ENCODE data around the gene PREX1.
"Not testable (repeated sequence)": the region's sequence is repeated elsewhere in the genome, so short reads cannot be mapped to it uniquely, and the experiment has no call there.

Gene PREX1

DNA sequence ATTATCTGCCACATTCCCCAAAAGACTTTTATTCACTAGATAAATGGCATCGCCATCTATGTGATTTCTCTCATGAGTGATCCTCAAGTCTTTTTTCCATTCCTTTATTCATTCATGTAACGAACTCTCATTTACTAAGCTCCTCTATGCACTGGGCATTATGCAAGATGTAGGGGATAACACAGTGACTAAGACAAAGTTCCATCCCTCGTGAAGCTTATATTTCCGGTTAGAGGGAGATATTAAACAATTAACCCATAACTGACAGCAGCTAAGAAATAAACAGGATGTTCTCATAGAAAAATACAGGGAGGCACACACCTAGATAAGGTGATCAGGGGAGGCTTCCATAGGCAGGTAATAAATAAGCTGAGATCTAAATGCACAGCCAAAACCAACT lies 17.2 kb upstream of the PREX1 start:
- TF ChIP-seq, protein P1, sequence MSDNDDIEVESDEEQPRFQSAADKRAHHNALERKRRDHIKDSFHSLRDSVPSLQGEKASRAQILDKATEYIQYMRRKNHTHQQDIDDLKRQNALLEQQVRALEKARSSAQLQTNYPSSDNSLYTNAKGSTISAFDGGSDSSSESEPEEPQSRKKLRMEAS (IDR thresholded peaks at IDR 0.05; ENCODE audit: low read depth, low read length), result no peak
- no peak for TF ChIP-seq MYC (IDR thresholded peaks at IDR 0.05; ENCODE audit: low read depth, low read length)
- no peak for TF ChIP-seq POLR2A (IDR thresholded peaks at IDR 0.05; ENCODE audit: extremely low read depth, insufficient read length)
- TF ChIP-seq, protein P2, sequence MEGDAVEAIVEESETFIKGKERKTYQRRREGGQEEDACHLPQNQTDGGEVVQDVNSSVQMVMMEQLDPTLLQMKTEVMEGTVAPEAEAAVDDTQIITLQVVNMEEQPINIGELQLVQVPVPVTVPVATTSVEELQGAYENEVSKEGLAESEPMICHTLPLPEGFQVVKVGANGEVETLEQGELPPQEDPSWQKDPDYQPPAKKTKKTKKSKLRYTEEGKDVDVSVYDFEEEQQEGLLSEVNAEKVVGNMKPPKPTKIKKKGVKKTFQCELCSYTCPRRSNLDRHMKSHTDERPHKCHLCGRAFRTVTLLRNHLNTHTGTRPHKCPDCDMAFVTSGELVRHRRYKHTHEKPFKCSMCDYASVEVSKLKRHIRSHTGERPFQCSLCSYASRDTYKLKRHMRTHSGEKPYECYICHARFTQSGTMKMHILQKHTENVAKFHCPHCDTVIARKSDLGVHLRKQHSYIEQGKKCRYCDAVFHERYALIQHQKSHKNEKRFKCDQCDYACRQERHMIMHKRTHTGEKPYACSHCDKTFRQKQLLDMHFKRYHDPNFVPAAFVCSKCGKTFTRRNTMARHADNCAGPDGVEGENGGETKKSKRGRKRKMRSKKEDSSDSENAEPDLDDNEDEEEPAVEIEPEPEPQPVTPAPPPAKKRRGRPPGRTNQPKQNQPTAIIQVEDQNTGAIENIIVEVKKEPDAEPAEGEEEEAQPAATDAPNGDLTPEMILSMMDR (IDR thresholded peaks at IDR 0.05; ENCODE audit: low read depth, low read length), result no peak

DNA sequence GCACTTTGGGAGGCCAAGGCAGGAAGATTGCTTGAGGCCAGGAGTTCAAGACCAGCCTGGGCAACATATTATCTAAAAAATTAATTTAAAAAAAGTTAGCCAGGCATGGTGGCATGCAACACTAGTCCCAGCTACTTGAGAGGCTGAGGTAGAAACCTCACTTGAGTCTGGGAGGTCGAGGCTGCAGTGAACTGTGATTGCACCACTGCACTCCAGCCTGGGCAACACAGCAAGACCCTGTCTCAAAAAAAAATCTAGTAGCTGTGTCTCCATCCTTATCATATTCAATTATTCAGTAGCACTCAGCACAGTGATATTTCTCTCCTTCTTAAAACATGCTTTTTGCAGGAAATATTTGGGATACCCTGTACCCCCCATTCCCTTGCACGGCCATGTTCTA lies 16.1 kb upstream of the PREX1 start:
- DNase-seq (ENCODE audit: low read depth); H3K4me3 ChIP-seq (ENCODE audit: low read depth, low read length): not testable (repeated sequence)

More for the DNA sequence above, 17.2 kb upstream of the PREX1 start:
- no peak overlapping the region for H3K4me3 ChIP-seq (ENCODE audit: low read depth, low read length)
- peak; percentile 60 for DNase-seq (ENCODE audit: low read depth)

DNA sequence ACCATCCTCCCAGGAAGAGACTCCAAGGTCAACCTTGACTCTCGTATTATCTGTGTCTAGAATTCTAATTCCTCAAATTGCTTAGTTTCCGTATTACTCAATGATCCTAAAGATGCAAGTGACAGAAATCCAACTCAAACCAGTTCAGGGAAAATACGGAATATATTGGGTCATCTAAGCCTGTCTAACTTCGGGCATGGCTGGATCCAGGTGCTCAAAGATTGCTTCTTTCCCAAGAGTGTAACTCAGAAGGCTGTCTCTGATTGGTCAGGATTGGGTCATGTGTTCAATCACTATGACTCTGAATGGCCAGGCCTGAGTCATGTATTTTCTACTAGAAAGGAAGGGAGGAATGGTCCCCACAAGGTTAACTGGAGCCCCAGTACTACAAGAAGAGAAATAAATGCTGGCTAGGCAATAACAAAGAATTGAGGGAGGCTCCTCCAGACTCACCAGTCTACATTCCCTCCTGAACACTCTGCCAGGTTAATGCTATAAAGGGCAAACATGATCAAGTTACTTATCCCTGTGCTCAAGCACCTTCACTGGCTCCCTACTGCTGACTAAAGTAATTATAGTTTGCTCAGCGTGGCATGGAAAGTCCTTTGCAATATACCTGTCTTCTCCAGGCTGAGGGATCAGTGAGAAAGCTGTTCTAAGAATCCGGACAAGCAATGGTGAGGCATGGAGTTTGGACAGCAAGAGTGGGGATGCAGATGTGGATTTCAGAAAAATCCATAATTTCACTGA lies 15.4 kb upstream of the PREX1 start:
- DNase-seq (ENCODE audit: low read depth), result no peak
- no peak overlapping the region for H3K4me3 ChIP-seq (ENCODE audit: low read depth, low read length)
- TF ChIP-seq MYC (IDR thresholded peaks at IDR 0.05; ENCODE audit: low read depth, low read length) (no peak), POLR2A (IDR thresholded peaks at IDR 0.05; ENCODE audit: extremely low read depth, insufficient read length) (no peak)
- TF ChIP-seq, protein P2 (IDR thresholded peaks at IDR 0.05; ENCODE audit: low read depth, low read length), result no peak
- TF ChIP-seq, protein P1 (IDR thresholded peaks at IDR 0.05; ENCODE audit: low read depth, low read length), result no peak

DNA sequence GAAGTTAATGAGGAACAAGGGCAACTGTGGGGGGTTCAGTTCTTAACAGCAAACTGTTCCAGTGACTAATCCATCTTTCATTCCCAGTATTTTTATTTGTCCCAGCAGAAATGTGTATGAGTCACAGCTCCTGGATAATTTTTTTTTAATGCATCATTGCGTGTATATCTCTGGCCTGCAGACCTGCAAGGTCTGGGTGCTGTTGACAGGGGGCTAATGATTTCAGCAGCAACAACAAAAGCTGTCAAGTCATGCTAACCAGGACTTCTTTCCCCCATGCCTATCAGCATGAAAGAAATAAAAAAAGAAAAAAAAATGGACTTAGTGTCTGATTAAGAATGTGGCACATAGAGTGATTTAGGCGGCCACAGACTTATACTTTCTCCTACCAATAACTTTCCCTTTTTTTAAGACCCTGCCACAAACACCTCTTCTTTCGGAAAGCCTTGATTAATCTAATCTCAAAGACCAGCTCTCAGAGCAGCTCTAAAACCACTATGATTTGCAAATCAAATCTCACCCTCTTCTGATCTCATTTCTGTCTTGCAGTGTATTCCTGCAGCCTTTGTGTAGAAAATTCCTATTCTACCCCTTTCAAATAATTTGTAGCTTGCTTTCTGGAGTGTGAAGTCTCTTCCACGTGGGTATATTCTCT lies 14.2 kb upstream of the PREX1 start:
- no peak overlapping the region for H3K4me3 ChIP-seq (ENCODE audit: low read depth, low read length)
- TF ChIP-seq, protein P1 (IDR thresholded peaks at IDR 0.05; ENCODE audit: low read depth, low read length), result no peak
- TF ChIP-seq POLR2A (IDR thresholded peaks at IDR 0.05; ENCODE audit: extremely low read depth, insufficient read length) (no peak), MYC (IDR thresholded peaks at IDR 0.05; ENCODE audit: low read depth, low read length) (no peak)
- TF ChIP-seq, protein P2 (IDR thresholded peaks at IDR 0.05; ENCODE audit: low read depth, low read length), result no peak
- no peak for DNase-seq (ENCODE audit: low read depth)

DNA sequence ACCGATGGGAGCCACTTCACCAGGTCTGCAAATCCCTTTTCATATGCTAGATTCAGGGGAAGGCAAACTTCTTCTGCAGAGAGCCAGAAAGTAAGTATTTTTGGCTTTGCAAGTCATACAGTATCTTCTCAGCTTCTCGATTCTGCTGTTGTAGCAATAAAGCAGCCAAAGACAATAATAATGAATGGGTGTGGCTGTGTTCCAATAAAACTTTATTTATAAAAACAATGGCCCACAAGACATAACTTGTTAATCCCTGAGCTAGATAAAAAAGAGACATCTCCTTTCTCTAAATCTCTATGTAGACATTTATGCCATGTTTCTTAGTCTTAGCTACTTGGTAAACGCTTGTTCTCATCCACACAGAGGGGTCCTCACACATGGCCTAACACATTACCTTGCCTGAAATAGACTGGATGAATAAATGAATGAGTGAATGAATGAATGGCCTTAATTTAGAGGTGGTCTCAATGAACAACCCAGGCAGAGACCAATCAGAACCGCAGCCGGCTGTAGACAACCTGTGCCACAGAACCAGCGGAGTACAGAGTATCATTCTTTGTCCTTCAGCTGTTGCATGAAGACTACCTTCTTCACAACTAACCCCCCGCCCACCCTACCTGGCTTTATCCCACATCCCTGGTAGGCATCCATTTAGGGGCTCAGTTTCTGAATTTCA lies 13.5 kb upstream of the PREX1 start:
- TF ChIP-seq MYC (IDR thresholded peaks at IDR 0.05; ENCODE audit: low read depth, low read length) (no peak), POLR2A (IDR thresholded peaks at IDR 0.05; ENCODE audit: extremely low read depth, insufficient read length) (no peak)
- TF ChIP-seq, protein P2 (IDR thresholded peaks at IDR 0.05; ENCODE audit: low read depth, low read length), result no peak
- H3K4me3 ChIP-seq (ENCODE audit: low read depth, low read length), result no peak overlapping the region
- DNase-seq (ENCODE audit: low read depth), result no peak

DNA sequence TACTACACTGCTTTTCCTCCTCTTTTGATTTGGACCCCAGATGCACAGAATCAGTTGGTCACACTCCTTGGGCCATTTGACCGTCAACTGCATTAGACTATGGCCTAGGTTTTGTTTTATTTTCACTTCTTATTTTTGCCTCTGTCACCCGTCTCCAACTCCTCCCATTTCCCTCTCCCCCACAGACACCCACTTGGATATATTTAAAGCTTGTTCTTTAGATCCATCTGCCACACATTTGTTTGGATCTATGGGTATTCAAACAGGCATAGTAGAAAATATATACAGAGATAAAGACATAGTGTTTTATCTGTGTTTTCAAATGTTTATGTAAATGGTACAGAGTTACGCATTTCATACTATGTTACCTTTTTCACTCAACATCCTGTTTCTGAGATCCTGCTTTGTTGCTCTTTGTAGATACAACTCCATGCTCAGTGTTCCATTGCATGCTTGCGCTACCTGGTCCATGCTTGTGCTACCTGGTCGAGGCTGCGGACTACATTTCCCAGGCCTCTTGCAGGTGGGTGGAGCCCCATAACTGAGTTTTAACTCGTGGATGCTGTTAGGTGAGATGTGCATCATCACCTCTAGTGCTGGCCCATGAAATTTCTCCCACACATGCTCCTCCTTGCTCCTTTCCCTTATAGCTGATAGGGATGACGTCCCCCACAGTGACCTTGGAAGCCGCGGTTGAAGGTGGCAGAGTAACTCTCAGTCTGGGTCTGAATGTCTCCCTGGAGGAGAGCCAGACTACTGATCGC lies 11.5 kb upstream of the PREX1 start:
- H3K4me3 ChIP-seq (ENCODE audit: low read depth, low read length), result no peak overlapping the region
- TF ChIP-seq POLR2A (IDR thresholded peaks at IDR 0.05; ENCODE audit: extremely low read depth, insufficient read length) (no peak), MYC (IDR thresholded peaks at IDR 0.05; ENCODE audit: low read depth, low read length) (no peak)
- TF ChIP-seq, protein P1 (IDR thresholded peaks at IDR 0.05; ENCODE audit: low read depth, low read length), result no peak
- TF ChIP-seq, protein P2 (IDR thresholded peaks at IDR 0.05; ENCODE audit: low read depth, low read length), result no peak
- no peak for DNase-seq (ENCODE audit: low read depth)
